ENCODE results near the gene NTM.

Gene NTM

DNA sequence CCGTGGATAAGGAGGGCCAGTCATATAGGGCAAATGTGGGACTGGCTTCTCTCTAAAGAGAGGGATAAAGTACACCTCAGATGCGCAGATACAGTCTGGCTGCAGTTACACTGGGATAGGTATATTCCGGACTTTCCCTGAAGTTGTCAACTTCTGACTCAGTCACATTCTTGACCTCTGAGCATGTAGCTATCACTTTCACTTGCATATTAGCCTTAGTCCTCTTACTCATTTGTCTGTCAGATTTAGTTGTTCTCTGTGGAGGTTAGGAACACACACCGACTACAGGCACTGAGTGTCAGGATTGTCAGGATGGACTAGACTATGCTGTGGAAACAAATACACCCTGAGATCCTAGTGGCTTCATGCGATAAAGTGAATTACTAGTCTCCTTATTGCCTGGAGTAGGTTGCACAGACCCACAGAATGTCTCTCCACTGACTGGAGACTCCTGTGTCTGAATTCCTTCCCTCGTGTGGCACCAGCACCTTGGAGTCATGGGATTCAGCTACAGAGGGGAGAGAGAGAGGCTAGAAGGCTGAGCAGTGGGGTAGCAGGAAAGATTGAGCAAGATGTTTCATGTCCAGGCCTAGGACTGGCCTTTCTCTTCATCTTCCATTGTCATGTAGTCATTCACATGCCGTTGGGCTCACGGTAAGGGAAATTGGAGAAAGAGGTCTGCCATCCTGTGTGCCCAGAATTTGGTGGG is 654.3 kb downstream of the NTM start:
- H3K4me1 ChIP-seq (ENCODE audit: insufficient read depth, low read length), result no peaks in the 10 kb centered on the region
- H3K27ac ChIP-seq (ENCODE audit: low read depth, low read length), result no peak overlapping the region
- H3K9ac ChIP-seq (ENCODE audit: low read length), result no peak overlapping the region

DNA sequence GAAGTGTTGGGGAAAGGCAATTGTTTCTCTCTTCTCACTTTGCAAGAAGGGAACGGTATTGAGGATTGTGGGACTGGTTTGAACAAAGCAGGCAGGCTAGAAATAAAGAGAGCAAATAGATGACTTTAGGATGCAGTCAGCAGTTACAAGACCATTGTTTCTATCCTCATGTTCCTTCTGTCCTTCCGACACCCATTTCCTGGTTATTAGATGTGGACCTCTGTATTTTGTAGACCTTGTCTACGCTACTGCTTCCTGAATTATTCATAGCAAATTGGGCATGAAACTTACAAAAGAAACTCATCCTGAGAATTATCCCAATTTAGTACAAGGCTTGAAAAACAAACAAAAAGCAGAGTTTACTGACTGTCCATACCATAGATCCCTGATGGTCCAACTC is 656.3 kb downstream of the NTM start:
- Histone ChIP-seq H3K4me3 (ENCODE audit: low read depth in 1 of 2, low read length in 2 of 2) (no peak overlapping the region), H3K9me3 (ENCODE audit: low read length) (no peaks in the 10 kb centered on the region), H3K27ac (ENCODE audit: low read depth, low read length) (no peak overlapping the region)

More for the DNA sequence above, 654.3 kb downstream of the NTM start:
- Histone ChIP-seq H3K27me3 (ENCODE audit: control insufficient read depth in 1 of 2, insufficient read depth in 2 of 2, low read length in 2 of 2) (no peaks in the 10 kb centered on the region), H3K36me3 (ENCODE audit: insufficient read depth, low read length) (no peaks in the 10 kb centered on the region), H3K4me3 (ENCODE audit: low read depth in 1 of 2, low read length in 2 of 2) (no peak overlapping the region), H3K9me3 (ENCODE audit: low read length) (no peaks in the 10 kb centered on the region)

DNA sequence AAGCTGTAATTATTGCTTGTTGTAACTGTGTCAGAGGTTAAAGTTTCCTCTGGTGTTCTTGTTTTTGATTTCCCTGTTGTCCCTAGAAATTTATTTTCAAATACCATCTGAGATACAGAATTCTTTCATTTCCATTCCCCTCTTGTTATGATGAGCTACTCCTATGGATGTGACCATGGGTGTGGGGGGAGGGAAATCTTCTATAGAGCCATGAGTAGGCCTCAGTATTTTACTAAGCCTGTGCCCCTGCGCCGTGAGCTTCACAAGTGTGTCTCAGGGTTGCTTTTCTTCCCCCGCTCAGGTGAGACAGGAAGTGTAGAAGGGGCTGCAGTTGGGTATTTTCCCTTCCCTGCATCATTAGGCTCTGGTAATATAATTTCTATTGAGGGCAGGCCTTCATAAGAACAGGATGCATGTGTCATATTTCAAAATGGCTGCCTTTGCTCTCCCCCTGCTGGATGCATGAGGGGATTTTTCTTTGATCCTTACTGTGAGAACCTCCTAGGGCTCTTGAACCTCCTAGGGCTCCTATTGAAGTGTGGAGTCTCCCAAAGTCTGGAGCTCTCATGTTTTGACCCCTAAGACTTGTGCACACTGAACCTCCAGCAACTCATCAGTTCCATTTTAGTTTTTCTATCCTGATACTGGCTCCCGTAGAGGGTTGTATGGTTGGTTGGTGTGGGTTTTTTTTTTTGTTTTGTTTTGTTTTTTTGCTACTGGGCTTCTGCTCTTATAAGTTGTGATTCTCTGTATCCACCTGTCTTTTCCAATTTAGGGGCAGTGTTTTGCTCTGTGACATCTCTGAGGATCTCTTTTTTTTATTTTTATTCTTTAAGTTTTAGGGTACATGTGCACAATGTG is 658.2 kb downstream of the NTM start:
- no peak overlapping the region for H3K27ac ChIP-seq (ENCODE audit: low read depth, low read length)
- H3K4me1 ChIP-seq (ENCODE audit: insufficient read depth, low read length), result no peaks in the 10 kb centered on the region
- no peaks in the 10 kb centered on the region for H3K36me3 ChIP-seq (ENCODE audit: insufficient read depth, low read length)
- no peak overlapping the region for H3K4me3 ChIP-seq (ENCODE audit: low read depth in 1 of 2, low read length in 2 of 2)
- no peaks in the 10 kb centered on the region for H3K27me3 ChIP-seq (ENCODE audit: control insufficient read depth in 1 of 2, insufficient read depth in 2 of 2, low read length in 2 of 2)
- no peak overlapping the region for H3K9ac ChIP-seq (ENCODE audit: low read length)
- no peaks in the 10 kb centered on the region for H3K9me3 ChIP-seq (ENCODE audit: low read length)

More for the DNA sequence above, 656.3 kb downstream of the NTM start:
- no peaks in the 10 kb centered on the region for H3K27me3 ChIP-seq (ENCODE audit: control insufficient read depth in 1 of 2, insufficient read depth in 2 of 2, low read length in 2 of 2)
- no peaks in the 10 kb centered on the region for H3K4me1 ChIP-seq (ENCODE audit: insufficient read depth, low read length)
- H3K36me3 ChIP-seq (ENCODE audit: insufficient read depth, low read length), result no peaks in the 10 kb centered on the region
- no peak overlapping the region for H3K9ac ChIP-seq (ENCODE audit: low read length)

DNA sequence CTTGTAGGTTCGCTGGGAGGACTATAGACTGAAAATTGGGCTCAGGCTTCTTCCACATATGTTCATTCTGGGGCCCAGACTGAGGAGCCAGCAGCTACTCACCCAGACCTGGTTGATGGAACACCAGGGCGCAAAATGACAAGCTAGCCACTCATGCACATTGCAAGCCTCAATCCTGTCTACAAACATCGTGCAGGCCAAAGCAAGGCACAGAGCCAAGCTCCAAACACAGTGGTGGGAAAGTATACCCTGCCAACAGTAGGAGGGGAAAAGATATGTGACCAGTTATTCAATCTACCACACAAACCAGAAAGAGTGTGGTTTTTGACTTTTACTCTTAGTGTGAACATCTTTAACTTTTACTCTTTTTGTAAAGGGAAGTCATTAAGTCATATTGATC is 660.5 kb downstream of the NTM start:
- H3K36me3 ChIP-seq (ENCODE audit: insufficient read depth, low read length), result no peaks in the 10 kb centered on the region
- no peak overlapping the region for H3K4me3 ChIP-seq (ENCODE audit: low read depth in 1 of 2, low read length in 2 of 2)
- H3K9ac ChIP-seq (ENCODE audit: low read length), result no peak overlapping the region
- H3K27me3 ChIP-seq (ENCODE audit: control insufficient read depth in 1 of 2, insufficient read depth in 2 of 2, low read length in 2 of 2), result no peaks in the 10 kb centered on the region
- no peaks in the 10 kb centered on the region for H3K9me3 ChIP-seq (ENCODE audit: low read length)
- H3K4me1 ChIP-seq (ENCODE audit: insufficient read depth, low read length), result no peaks in the 10 kb centered on the region
- H3K27ac ChIP-seq (ENCODE audit: low read depth, low read length), result no peak overlapping the region

DNA sequence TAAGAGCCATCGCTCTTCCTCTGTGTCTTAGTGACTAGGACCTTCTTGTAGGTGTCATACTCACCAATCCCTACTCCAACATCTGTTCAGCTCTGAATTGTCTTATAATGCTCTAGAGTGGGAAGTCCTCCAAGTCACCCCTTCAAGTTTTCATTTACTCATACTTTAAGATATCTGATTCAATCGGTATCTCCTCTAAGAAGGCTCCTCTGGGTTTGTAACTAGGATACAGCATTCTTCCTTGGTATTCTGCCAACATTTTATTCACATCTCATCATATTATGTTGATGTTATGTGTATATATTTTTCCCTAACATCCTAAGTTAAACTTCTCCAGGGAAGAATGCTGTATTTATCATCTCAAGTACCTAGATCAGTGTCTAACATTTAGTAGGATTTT is 662.1 kb downstream of the NTM start:
- Histone ChIP-seq H3K9me3 (ENCODE audit: low read length) (no peaks in the 10 kb centered on the region), H3K36me3 (ENCODE audit: insufficient read depth, low read length) (no peaks in the 10 kb centered on the region), H3K4me1 (ENCODE audit: insufficient read depth, low read length) (no peaks in the 10 kb centered on the region), H3K27me3 (ENCODE audit: control insufficient read depth in 1 of 2, insufficient read depth in 2 of 2, low read length in 2 of 2) (no peaks in the 10 kb centered on the region), H3K4me3 (ENCODE audit: low read depth in 1 of 2, low read length in 2 of 2) (no peak overlapping the region), H3K27ac (ENCODE audit: low read depth, low read length) (no peak overlapping the region), H3K9ac (ENCODE audit: low read length) (no peak overlapping the region)

DNA sequence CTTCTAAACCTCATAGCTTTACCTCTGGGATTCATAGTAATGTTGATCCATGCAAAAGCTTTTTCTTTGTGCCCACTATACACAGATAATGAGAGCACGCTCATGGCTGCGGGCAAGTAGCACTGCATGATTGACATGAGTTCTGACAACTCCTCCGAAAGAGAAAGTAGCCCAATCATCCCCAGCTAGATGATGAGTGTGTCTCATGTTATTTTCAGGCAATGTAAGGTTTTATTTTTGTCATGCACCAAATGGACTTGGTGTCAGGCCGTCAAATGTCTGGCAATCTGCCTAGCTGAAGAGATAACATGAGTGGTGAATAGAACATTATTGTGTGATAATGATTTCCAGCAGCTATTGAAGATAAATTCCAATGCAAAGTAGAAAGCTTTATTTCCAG is 662.6 kb downstream of the NTM start:
- Histone ChIP-seq H3K36me3 (ENCODE audit: insufficient read depth, low read length) (no peaks in the 10 kb centered on the region), H3K9ac (ENCODE audit: low read length) (no peak overlapping the region), H3K4me1 (ENCODE audit: insufficient read depth, low read length) (no peaks in the 10 kb centered on the region), H3K27ac (ENCODE audit: low read depth, low read length) (no peak overlapping the region), H3K4me3 (ENCODE audit: low read depth in 1 of 2, low read length in 2 of 2) (no peak overlapping the region), H3K9me3 (ENCODE audit: low read length) (no peaks in the 10 kb centered on the region), H3K27me3 (ENCODE audit: control insufficient read depth in 1 of 2, insufficient read depth in 2 of 2, low read length in 2 of 2) (no peaks in the 10 kb centered on the region)

DNA sequence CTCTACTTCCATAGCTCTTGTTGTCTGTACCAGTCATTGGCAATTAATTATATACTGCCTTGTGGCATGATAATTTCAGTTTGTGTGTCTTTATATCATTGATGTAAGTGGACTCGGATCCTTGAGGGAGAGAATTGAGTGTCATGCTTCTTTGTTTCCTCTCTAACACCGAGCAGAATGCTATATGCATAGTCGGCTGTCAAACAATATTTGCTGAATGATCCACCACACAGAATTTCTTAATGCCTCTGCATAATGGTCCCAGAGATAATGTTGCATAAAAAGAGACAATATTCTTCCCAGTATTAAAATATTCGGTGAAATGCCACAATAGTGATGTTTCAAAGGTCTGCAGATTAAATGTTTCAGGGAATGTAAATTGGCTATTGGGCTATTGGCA is 664.8 kb downstream of the NTM start:
- Histone ChIP-seq H3K4me3 (ENCODE audit: low read depth in 1 of 2, low read length in 2 of 2) (no peak overlapping the region), H3K27ac (ENCODE audit: low read depth, low read length) (no peak overlapping the region), H3K27me3 (ENCODE audit: control insufficient read depth in 1 of 2, insufficient read depth in 2 of 2, low read length in 2 of 2) (no peaks in the 10 kb centered on the region), H3K9ac (ENCODE audit: low read length) (no peak overlapping the region), H3K4me1 (ENCODE audit: insufficient read depth, low read length) (no peaks in the 10 kb centered on the region), H3K36me3 (ENCODE audit: insufficient read depth, low read length) (no peaks in the 10 kb centered on the region), H3K9me3 (ENCODE audit: low read length) (no peaks in the 10 kb centered on the region)

DNA sequence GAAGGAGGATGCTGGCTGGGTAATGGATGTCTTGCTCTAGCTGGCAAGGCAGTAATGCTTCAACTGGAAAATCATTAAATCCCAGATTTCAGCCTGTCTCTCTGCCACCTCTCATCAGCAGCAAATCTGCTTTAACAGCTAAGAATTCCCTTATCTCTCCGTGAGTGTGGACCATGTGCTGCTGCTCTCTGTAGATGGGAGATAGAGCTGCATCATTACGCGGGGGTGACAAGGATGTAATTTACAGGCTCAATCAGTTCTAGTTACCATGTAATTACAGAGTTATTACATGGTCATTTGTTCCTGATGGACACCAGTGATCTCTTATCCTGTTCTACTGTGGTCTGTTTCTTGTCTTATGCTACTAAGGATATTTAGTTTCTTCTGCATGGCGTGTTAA is 665.4 kb downstream of the NTM start:
- H3K9ac ChIP-seq (ENCODE audit: low read length), result no peak overlapping the region
- no peaks in the 10 kb centered on the region for H3K36me3 ChIP-seq (ENCODE audit: insufficient read depth, low read length)
- H3K4me1 ChIP-seq (ENCODE audit: insufficient read depth, low read length), result no peaks in the 10 kb centered on the region
- H3K9me3 ChIP-seq (ENCODE audit: low read length), result no peaks in the 10 kb centered on the region
- H3K27ac ChIP-seq (ENCODE audit: low read depth, low read length), result no peak overlapping the region
- H3K4me3 ChIP-seq (ENCODE audit: low read depth in 1 of 2, low read length in 2 of 2), result no peak overlapping the region
- H3K27me3 ChIP-seq (ENCODE audit: control insufficient read depth in 1 of 2, insufficient read depth in 2 of 2, low read length in 2 of 2), result no peaks in the 10 kb centered on the region

DNA sequence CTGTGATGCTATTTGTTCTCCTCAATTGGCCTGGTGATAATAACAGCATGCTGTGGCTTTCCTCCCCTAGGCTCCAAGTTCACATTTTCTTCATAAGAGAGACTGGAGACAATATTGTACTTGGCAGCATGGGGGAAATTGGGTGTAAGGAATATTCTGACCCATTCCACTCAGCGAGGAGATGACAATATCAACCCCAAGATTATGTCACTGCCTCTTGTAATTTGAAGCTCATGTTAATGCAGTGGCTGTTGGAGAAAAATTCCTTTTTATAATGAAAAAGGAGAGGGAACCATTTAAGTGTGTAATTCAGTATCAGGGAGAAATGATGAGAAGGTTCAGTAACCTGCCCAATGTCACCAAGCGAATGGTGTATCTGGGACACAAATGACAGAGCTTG is 665.8 kb downstream of the NTM start:
- Histone ChIP-seq H3K4me3 (ENCODE audit: low read depth in 1 of 2, low read length in 2 of 2) (no peak overlapping the region), H3K36me3 (ENCODE audit: insufficient read depth, low read length) (no peaks in the 10 kb centered on the region), H3K4me1 (ENCODE audit: insufficient read depth, low read length) (no peaks in the 10 kb centered on the region), H3K9me3 (ENCODE audit: low read length) (no peaks in the 10 kb centered on the region), H3K27ac (ENCODE audit: low read depth, low read length) (no peak overlapping the region), H3K27me3 (ENCODE audit: control insufficient read depth in 1 of 2, insufficient read depth in 2 of 2, low read length in 2 of 2) (no peaks in the 10 kb centered on the region), H3K9ac (ENCODE audit: low read length) (no peak overlapping the region)

DNA sequence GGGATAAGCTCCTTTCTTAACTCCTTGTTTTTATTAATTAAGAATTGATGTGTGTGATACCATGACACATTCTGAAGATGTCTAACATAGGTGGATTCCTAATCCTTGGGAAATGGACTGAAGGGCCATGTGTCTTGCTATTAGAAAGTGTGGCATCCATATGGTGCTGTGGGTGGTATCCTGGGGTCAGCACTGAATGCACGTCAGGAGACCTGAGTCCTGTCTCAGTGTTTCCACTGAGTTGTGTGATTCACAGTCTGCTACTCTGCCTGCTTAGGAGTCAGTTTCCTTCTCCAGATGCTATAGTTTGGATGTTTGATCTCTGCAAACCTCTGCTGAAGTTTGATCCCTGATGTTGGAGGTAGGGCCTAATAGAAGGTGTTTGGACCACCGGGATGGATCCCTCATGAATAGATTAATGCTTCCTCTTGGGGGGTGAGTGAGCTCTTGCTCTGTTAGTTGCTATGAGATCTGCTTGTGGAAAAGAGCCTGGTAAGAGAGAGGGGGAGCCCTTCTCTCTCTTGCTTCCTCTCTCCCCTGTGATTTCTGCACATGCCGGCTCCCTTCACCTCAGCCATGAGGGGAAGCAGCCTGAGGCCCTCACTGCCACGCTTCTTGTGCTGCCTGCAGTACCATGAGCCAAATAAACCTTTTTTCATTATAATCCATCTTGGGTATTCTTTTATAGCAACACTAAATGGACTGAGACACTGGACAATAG is 666.5 kb downstream of the NTM start:
- no peaks in the 10 kb centered on the region for H3K9me3 ChIP-seq (ENCODE audit: low read length)
- no peak overlapping the region for H3K27ac ChIP-seq (ENCODE audit: low read depth, low read length)
- no peak overlapping the region for H3K9ac ChIP-seq (ENCODE audit: low read length)
- H3K4me1 ChIP-seq (ENCODE audit: insufficient read depth, low read length), result no peaks in the 10 kb centered on the region
- H3K4me3 ChIP-seq (ENCODE audit: low read depth in 1 of 2, low read length in 2 of 2), result no peak overlapping the region
- H3K27me3 ChIP-seq (ENCODE audit: control insufficient read depth in 1 of 2, insufficient read depth in 2 of 2, low read length in 2 of 2), result no peaks in the 10 kb centered on the region
- H3K36me3 ChIP-seq (ENCODE audit: insufficient read depth, low read length), result no peaks in the 10 kb centered on the region

DNA sequence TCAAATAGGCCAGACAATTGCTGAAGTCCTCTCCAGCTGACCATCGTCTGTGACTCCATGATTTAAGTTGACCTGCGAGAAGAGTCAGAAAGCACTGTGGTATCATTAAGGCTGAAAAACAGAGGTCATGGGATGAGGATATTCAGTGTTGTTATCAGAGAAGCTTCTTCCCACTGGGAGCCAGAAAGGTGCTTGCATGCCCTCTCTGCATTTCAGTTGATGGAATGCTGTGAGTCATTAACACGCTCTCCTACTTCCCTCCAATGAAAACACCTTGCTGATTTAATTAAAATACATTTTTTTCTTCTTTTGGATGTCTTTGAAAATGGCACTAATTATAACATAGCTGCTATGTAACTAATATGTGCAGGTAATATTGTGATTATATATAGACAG is 667.0 kb downstream of the NTM start:
- no peak overlapping the region for H3K4me3 ChIP-seq (ENCODE audit: low read depth in 1 of 2, low read length in 2 of 2)
- H3K27ac ChIP-seq (ENCODE audit: low read depth, low read length), result no peak overlapping the region
- H3K36me3 ChIP-seq (ENCODE audit: insufficient read depth, low read length), result no peaks in the 10 kb centered on the region
- H3K27me3 ChIP-seq (ENCODE audit: control insufficient read depth in 1 of 2, insufficient read depth in 2 of 2, low read length in 2 of 2), result no peaks in the 10 kb centered on the region
- no peak overlapping the region for H3K9ac ChIP-seq (ENCODE audit: low read length)
- no peaks in the 10 kb centered on the region for H3K4me1 ChIP-seq (ENCODE audit: insufficient read depth, low read length)
- H3K9me3 ChIP-seq (ENCODE audit: low read length), result no peaks in the 10 kb centered on the region
